GM23248 (cell line): ENCODE results near the gene VAMP2.

Experiments used
- EZH2 ChIP-seq: fragments of 200-600 bp; sonication (generic); IDR thresholded peaks from 2 replicates; pipeline ENCODE4 v1.6.1; 2018; ENCODE audit warnings: antibody characterized with exemption, mild to moderate bottlenecking; ENCODE audit not compliant: insufficient read depth, poor library complexity, severe bottlenecking
- EZH2phosphoT487 ChIP-seq: fragments of 200-600 bp; sonication (generic); IDR thresholded peaks from 2 replicates; pipeline ENCODE4 v1.6.1; 2018; ENCODE audit warnings: antibody characterized with exemption, moderate library complexity, mild to moderate bottlenecking, low read depth; ENCODE audit not compliant: insufficient read depth

GRCh38 chr17:8160224-8160577 lies 2.5 kb downstream of the VAMP2 start:
- no peak for TF ChIP-seq EZH2phosphoT487
- TF ChIP-seq EZH2, result no peak
